ENCODE data around the gene GET4.

DNA sequence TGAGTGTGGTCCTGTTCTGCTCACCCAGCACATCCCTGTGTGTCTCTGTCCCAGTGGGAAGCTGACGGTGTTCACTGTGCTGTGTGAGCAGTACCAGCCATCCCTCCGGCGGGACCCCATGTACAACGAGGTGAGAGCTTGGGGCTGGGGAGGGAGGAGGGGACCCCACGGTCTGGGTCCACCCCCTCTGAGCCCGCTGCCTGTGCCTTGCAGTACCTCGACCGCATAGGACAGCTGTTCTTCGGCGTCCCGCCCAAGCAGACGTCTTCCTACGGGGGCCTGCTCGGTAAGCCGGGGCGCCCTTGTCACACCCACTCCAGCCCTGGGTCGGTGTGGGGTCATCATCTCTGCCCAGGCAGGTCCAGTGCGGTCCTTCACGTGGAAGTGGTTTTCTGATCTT is 17.3 kb downstream of the GET4 start:
- TF ChIP-seq, protein P1, sequence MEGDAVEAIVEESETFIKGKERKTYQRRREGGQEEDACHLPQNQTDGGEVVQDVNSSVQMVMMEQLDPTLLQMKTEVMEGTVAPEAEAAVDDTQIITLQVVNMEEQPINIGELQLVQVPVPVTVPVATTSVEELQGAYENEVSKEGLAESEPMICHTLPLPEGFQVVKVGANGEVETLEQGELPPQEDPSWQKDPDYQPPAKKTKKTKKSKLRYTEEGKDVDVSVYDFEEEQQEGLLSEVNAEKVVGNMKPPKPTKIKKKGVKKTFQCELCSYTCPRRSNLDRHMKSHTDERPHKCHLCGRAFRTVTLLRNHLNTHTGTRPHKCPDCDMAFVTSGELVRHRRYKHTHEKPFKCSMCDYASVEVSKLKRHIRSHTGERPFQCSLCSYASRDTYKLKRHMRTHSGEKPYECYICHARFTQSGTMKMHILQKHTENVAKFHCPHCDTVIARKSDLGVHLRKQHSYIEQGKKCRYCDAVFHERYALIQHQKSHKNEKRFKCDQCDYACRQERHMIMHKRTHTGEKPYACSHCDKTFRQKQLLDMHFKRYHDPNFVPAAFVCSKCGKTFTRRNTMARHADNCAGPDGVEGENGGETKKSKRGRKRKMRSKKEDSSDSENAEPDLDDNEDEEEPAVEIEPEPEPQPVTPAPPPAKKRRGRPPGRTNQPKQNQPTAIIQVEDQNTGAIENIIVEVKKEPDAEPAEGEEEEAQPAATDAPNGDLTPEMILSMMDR (IDR thresholded peaks at IDR 0.05): no peak
- no peak for TF ChIP-seq POLR2A (IDR thresholded peaks at IDR 0.05)
